ENCODE measurements around the gene KRT36.

GRCh38 chr17:41498276-41498675 is 8.6 kb upstream of the KRT36 start:
- no peak for TF ChIP-seq POLR2A (IDR thresholded peaks at IDR 0.05; ENCODE audit: low read depth, low read length)
- TF ChIP-seq CTCF (IDR thresholded peaks at IDR 0.05; ENCODE audit: extremely low read depth in 1 of 2, insufficient read depth in 1 of 2, low read depth in 1 of 2, low read length in 2 of 2): no peak
- no peak for TF ChIP-seq MYC (IDR thresholded peaks at IDR 0.05; ENCODE audit: low read depth, low read length)
- no peak for TF ChIP-seq POLR2AphosphoS5 (IDR thresholded peaks at IDR 0.05; ENCODE audit: insufficient read depth, low read depth, low read length)
- no peak for TF ChIP-seq JUN (IDR thresholded peaks at IDR 0.05; ENCODE audit: borderline replicate concordance, insufficient read depth, insufficient read length, low read depth)
- no peak for TF ChIP-seq EZH2 (IDR thresholded peaks at IDR 0.05; ENCODE audit: borderline replicate concordance, low read depth, low read length, severe bottlenecking)

All from endothelial cell of umbilical vein (primary cell).